NAMALWA (cell line): ENCODE results near the gene DNHD1.

ENCODE experiments used
- DNase-seq: peaks from one replicate; pipeline ENCODE4 v3.0.0-alpha.2; 2015; ENCODE audit warnings: low spot score

The DNHD1 gene

GRCh38 chr11:6563667-6564066, 66.6 kb downstream of the DNHD1 start:
- DNase-seq, result no peak

GRCh38 chr11:6565325-6565724, 68.2 kb downstream of the DNHD1 start:
- no peak for DNase-seq

GRCh38 chr11:6565988-6566703, 69.1 kb downstream of the DNHD1 start:
- DNase-seq, result no peak

GRCh38 chr11:6566704-6567370, 69.8 kb downstream of the DNHD1 start:
- no peak for DNase-seq

GRCh38 chr11:6567371-6567745, 70.3 kb downstream of the DNHD1 start:
- DNase-seq, result no peak

- no peak for DNase-seq
These were observed 71.3 kb downstream of the DNHD1 start for GRCh38 chr11:6568191-6568918.

- no peak for DNase-seq
These were observed 72.6 kb downstream of the DNHD1 start for GRCh38 chr11:6569706-6570105.

GRCh38 chr11:6570691-6571427, 73.8 kb downstream of the DNHD1 start:
- DNase-seq, result no peak

GRCh38 chr11:6571434-6572008, 74.4 kb downstream of the DNHD1 start:
- DNase-seq, result no peak

GRCh38 chr11:6572215-6572614, 75.1 kb downstream of the DNHD1 start:
- DNase-seq, result no peak

- DNase-seq, result no peak
These were observed 78.0 kb downstream of the DNHD1 start for GRCh38 chr11:6574816-6575715.

GRCh38 chr11:6576471-6577373, 79.6 kb downstream of the DNHD1 start:
- no peak for DNase-seq

- DNase-seq, result no peak
These were observed 81.1 kb downstream of the DNHD1 start for GRCh38 chr11:6578134-6578533.

GRCh38 chr11:6579681-6580080, 82.6 kb downstream of the DNHD1 start:
- DNase-seq, result no peak

GRCh38 chr11:6583584-6583983, 86.5 kb downstream of the DNHD1 start:
- DNase-seq, result no peak

- no peak for DNase-seq
These were observed 87.4 kb downstream of the DNHD1 start for GRCh38 chr11:6584528-6584927.

- DNase-seq, result no peak
These were observed 89.6 kb downstream of the DNHD1 start for GRCh38 chr11:6586434-6587359.

- no peak for DNase-seq
These were observed 90.4 kb downstream of the DNHD1 start for GRCh38 chr11:6587360-6587953.
